AG10803 (cell line): ENCODE measurements around the gene BRD4.

Experiments
- DNase-seq: peaks from one replicate; pipeline ENCODE4 v3.0.0; 2010; ENCODE audit warnings: low read depth
- H3K4me3 ChIP-seq: 2 replicates; pipeline ENCODE4 v1.5.1; 2011; ENCODE audit warnings: mild to moderate bottlenecking, low read length, control low read depth
- TF ChIP-seq, protein P1 (sequence below): conservative IDR thresholded peaks from 2 replicates; pipeline ENCODE4 v1.5.1; 2011; ENCODE audit warnings: mild to moderate bottlenecking, low read length, control low read depth, inconsistent platforms

BRD4 gene

DNA sequence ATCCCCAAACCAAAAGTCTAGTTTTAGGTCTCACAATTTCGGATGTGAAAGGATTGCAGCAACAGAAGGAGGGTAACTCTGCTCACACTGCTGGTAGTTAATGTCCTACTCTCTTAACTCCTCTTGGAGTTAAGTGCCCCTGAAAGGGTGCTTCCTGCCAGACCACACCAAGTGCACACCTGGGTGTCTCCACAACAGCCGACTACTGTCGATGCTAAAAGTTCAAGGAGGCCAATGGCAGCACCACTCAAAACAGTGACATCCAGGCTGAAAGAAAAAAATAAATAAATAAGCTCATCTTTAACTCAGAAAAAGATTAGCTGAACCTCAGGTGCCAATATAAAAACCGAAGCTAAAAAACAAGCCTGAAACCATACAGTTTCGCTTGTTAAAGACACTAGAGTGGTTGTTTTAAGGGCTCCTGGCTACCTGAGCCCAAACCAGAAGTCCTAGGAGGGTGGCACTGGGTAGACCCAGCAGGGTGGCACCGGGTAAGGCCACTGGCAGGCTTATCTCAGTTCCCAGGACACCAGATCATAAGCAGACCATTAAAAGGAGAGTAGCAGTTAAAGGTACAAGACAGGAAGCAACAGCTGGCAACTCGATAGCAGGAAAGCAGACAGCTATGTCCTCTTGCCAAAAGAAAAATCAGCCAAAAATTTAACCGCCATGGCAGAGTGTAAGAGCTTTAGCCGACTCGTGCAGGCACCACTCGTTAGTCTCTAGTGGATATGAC is 39.3 kb downstream of the BRD4 start:
- H3K4me3 ChIP-seq: no peak overlapping the region
- TF ChIP-seq, protein P1, sequence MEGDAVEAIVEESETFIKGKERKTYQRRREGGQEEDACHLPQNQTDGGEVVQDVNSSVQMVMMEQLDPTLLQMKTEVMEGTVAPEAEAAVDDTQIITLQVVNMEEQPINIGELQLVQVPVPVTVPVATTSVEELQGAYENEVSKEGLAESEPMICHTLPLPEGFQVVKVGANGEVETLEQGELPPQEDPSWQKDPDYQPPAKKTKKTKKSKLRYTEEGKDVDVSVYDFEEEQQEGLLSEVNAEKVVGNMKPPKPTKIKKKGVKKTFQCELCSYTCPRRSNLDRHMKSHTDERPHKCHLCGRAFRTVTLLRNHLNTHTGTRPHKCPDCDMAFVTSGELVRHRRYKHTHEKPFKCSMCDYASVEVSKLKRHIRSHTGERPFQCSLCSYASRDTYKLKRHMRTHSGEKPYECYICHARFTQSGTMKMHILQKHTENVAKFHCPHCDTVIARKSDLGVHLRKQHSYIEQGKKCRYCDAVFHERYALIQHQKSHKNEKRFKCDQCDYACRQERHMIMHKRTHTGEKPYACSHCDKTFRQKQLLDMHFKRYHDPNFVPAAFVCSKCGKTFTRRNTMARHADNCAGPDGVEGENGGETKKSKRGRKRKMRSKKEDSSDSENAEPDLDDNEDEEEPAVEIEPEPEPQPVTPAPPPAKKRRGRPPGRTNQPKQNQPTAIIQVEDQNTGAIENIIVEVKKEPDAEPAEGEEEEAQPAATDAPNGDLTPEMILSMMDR: no peak
- peak; percentile 51 for DNase-seq

DNA sequence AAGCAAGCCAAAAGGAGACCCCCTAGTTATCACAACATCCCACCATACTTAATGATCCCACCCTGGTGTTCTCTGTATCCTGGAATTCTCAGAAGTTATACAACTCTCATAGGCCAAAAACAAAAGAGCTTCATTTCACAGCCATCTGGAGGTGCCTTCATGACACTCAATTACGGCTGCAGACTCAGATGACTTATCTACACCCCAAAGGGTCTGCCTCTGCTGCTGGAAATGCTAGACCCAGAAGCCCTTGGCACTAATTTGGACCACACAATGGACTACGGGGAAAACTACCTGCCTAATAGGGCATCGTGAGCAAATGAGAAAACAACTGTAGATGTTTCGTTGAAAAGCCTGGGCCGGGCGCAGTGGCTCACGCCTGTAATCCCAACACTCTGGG is 40.2 kb downstream of the BRD4 start:
- TF ChIP-seq, protein P1: no peak
- DNase-seq: no peak
- H3K4me3 ChIP-seq: no peak overlapping the region

DNA sequence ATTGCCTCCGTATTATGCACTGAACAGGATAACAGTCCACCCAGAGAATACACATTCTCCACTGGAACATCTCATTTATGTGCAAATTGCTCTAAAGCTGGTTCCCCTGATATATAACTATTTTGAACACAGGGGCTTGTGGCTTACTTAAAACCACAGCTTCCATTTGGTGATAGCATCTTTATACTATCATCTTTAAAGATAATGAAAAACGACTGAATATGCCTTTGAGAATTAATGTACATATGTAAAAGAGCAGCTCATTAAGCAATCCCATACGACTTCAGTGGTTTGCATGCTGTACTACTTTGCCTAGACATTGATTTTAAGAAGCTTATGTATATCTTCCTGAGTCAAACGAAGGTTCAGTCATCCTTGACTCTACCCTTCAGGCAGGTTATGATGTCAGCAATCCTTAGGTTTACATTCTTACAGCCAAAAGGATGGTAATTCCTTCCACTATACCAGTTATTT is 40.8 kb downstream of the BRD4 start:
- DNase-seq: no peak
- no peak overlapping the region for H3K4me3 ChIP-seq
- TF ChIP-seq, protein P1: no peak

DNA sequence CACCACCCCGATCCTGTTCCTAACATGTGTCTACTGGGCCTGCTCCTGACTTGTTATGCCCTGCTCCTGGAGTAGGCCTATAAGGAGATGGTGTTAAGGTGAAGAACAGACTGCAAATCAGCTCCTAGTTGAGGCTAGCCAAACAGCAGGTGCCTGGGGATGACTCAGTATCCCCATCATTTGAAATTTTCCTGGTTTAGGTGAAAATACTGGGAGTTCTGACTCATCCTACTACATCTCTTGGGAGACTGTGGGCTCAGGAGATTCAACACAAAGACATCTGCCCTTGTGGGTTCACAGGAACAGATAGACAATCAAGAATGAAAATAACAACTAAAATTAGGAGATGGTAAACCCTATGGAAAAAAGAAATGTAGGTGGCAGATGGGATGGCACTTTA is 41.2 kb downstream of the BRD4 start:
- TF ChIP-seq, protein P1: no peak
- DNase-seq: peak; percentile 52
- no peak overlapping the region for H3K4me3 ChIP-seq

DNA sequence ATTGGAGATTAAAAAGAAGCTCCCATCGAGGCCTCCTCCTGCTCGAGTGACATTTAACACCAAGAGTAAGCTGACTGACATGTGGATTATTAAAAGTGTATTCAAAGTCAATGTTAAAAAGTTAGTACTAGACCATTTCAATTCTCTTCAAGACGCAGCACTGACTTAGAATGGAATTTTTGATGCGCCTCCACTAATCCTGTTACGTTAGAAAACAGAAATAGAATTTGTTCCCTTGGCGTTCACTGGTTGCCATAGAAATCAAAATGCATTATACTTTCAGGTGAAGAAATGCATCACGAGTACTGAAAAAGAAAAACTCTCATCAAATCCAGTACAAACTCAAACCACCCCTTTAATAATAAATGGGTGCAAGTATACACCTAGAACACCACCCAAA is 42.2 kb downstream of the BRD4 start:
- no peak for DNase-seq
- H3K4me3 ChIP-seq: no peak overlapping the region
- TF ChIP-seq, protein P1: no peak

DNA sequence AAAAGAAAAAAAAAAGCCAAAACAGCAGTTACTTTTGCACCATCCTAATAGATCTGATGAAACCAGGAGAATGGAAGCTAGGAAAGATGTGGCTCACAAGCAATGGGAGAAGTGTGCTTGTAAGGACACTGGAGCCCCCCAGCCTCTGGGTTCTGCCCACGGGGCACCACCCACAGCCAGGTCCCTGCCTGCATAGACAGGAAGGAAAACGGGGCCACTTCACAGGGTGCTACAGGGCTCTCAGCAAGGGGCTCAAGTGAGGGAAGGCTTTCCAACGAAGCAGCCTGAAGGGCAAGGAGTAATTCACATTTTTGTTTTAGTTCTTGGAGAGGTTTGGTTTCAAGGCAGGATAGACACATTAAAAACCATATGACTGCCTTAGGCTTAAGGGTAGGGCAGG is 42.7 kb downstream of the BRD4 start:
- H3K4me3 ChIP-seq: no peak overlapping the region
- DNase-seq: no peak
- TF ChIP-seq, protein P1: no peak

DNA sequence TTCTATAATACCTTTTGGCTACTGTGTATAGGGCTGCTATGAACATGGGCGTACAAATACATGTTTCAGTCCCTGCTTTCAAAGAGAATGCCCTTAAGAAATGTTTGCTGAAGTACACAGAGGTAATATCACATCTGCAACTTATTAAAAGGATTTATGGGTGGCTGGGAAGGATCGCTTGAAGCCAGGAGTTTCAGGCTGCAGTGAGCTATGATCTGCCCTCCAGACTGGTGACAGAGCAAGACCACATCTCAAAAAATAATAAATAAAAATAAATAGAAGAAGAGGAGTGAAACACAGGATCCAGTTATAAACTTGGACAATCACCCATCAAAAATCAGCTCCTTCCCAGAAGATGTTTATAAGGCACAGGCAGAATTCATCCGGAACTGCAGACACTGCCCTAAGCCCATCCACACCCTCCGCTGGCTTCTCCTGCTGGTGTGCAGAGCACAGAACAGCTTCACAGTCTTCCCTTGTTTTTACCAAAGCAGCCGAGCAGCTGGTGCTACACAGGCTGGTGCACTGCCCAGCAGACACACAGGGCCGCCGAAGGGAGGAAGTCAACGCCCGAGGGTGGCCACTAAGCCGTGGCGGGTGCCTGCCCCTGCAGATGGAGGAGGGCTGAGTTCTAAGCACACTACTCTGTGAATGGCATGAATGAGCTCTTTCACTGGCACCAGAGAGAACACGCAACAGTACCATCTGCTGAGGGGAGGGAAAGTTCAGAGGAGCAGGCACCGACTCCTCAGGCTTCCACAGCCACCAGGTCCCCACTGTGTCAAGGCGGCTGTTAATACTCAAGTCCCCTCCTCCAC is 44.0 kb downstream of the BRD4 start:
- peak; percentile 70 for DNase-seq
- TF ChIP-seq, protein P1: peak; percentile 25
- H3K4me3 ChIP-seq: peak overlapping the region; percentile 4; the same call in 1 of the 2 replicates
